Stimulated activated CD8-positive, alpha-beta memory T cell treated with anti-CD3 and anti-CD28 coated beads, Interleukin-12 subunit alpha, Interleukin-12 subunit beta, amount 100 ng/mL, for 4 hours (primary cell): ENCODE results near the gene WNT1.

ENCODE experiments used
- DNase-seq: peaks from one replicate; pipeline ENCODE4 v3.0.0-alpha.2; 2020; ENCODE audit warnings: low read depth

Gene WNT1

DNA sequence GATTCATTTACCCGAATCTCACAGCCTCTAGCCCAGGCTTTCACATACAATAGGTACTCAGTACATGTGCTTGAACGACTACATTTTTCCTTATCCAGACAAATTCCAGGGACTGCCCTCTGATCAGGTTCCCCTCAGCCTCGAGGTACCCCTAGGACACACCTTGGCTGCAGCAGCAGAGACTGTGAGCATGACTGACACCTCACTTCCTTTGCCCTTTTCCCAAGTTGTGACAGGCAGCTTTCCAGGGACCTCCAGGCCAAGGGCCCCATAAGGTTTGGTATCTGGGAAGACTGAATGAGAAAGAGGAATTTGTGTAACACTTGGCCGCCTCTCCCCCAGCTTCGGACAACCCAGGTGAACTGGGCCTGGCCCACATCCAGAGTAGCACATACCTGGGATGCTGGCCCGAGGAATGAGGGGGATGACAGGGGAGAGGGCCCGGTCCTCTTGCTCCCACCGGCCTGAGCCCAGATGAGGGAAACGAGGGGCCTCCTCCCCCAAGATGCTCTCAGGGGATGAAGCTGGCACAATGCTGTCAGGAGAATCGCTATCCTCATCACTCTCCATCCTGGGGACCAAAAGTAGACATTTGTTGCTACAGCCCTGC is 50.6 kb downstream of the WNT1 start:
- DNase-seq: no peak

DNA sequence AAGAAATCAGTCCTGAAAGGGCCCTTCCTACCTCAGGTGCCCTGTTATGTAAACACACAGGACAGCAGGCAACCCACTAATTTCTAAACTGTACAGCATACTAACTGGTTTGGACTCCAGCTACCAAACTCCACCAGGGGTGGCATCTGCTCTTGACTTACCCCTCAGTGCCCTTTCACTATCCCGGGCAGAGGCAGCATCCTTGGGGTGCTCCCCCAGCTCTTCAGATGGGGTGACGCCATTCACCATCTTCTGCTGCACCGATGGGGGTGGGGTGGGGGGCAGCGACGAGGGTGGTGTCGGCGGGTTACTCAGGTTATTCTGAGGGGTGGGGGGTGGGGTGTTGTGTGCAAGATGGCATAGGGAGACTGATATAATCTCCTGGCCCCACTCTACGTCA is 52.0 kb downstream of the WNT1 start:
- DNase-seq: no peak

DNA sequence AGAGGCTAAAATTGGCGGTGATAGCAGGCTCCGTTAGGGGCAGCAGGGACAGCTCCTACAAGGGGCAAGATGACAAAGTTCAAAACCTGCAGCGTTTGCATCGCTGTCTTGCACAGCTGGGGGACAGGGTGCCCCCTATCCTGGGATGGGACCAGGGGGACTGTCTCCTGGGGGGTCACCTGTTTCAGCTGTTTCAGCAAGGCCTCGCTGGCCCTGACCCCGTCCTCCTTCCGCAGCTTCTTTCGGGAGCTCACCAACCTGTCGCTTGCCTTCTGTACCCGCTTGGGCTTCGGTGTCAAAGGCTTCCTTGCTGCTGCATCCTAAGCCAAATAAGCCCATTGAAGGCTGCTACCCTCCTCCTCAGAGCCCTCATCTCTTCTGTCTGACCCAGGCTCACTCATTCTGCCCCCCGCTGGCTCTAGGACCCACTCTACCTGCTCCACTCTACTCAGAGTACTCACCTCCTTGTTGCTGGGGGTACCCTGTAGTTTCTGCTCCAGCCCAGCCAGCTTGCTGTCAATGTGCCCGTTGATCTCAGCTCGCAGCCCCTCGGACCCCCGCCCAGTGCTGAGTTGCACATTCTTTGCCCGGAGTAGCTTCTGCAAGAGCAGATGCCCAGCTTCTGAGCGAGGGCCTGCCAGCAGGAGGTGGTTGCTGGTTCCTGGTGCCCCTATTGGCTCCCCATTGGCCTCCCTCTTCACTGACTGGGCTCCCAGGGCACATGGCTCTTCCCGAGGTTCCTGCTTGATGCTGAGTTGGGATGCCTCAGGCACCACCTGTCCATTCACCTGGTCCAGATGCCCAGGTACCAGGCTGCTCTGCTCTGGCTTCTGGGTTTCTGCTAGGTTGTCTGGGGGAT is 52.8 kb downstream of the WNT1 start:
- no peak for DNase-seq

DNA sequence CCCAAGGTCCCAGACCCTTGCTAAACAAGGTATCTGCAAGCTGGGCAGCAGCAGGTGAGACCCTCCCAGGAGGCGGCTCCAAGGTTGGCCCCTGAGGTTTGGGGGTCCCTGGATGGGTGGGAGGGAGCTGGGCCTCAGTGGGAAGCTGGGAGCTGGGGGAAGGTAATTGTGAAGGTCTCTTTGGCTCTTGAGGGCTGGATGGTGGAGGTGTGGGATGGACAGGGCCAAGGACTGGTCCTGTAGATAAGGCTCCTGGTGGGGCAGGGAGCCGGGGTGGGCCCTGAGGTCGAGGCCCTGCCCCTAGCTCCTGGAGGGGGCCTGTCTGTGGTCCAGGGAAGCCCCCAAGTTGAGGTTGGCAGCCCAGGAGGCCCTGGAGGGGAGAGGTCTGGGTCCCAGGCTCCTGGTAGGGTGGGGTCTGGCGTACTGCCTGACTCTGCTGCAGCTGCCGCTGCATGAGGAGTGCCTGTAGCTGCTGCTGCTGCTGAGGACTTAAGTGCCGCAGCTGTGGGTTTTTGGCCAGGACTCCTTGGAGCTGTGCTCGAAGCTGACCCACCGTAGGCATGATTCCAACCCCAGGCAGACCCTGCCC is 53.5 kb downstream of the WNT1 start:
- DNase-seq: no peak
